Measurements from ENCODE around the gene KRTAP10-3. TPM values are rescaled to one million over a fixed set of nuclear protein-coding genes. Genes with fewer than 3 reads are reported as not detected.

Gene KRTAP10-3
- total and polyA plus RNA-seq, 2 of the 13 experiments (the other 11 are each of a cell fraction or from before 2014, with no cell fraction given): not detected

DNA sequence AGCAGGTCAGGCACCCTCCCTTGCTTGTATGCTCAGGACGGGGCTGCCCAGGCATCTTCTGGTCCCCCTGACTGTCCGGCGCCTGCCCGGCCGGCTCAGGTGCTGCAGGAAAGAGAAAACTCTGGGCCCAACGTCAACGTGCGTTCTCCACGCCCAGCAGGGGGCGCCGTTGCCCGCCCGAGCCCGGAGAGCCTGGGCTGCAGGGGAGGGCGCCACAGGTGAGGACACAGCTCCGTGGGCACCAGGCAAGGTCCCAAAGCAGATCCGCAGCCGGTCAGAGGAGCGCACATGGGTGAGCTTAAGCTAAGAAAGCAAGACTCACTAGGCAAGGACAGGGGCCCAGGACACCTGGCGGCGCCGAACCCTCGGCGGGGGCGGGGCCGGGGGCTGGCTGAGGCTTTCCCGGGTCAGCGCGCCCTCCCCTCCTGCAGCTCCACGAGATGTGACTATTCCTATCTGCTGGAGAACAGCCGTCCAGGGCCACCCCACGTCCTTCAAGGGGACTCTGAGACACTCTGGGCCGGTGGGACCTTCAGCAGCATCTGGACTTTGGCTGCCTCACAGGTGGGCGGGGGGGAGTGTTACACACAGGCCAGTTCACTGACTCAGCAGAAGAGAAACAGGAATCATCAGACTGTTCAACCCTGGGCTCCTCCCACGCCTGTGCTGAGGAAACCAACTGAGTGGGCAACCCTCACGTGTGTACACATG, 47.9 kb downstream of the KRTAP10-3 start (continued):
- TF ChIP-seq, protein P1, sequence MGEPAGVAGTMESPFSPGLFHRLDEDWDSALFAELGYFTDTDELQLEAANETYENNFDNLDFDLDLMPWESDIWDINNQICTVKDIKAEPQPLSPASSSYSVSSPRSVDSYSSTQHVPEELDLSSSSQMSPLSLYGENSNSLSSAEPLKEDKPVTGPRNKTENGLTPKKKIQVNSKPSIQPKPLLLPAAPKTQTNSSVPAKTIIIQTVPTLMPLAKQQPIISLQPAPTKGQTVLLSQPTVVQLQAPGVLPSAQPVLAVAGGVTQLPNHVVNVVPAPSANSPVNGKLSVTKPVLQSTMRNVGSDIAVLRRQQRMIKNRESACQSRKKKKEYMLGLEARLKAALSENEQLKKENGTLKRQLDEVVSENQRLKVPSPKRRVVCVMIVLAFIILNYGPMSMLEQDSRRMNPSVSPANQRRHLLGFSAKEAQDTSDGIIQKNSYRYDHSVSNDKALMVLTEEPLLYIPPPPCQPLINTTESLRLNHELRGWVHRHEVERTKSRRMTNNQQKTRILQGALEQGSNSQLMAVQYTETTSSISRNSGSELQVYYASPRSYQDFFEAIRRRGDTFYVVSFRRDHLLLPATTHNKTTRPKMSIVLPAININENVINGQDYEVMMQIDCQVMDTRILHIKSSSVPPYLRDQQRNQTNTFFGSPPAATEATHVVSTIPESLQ (CRISPR knock-in tag; conservative IDR thresholded peaks at IDR 0.05): no peak
- TF ChIP-seq, protein P2, sequence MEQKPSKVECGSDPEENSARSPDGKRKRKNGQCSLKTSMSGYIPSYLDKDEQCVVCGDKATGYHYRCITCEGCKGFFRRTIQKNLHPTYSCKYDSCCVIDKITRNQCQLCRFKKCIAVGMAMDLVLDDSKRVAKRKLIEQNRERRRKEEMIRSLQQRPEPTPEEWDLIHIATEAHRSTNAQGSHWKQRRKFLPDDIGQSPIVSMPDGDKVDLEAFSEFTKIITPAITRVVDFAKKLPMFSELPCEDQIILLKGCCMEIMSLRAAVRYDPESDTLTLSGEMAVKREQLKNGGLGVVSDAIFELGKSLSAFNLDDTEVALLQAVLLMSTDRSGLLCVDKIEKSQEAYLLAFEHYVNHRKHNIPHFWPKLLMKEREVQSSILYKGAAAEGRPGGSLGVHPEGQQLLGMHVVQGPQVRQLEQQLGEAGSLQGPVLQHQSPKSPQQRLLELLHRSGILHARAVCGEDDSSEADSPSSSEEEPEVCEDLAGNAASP (CRISPR knock-in tag; IDR thresholded peaks at IDR 0.05; ENCODE audit: borderline replicate concordance): no peak
- TF ChIP-seq, protein P3, sequence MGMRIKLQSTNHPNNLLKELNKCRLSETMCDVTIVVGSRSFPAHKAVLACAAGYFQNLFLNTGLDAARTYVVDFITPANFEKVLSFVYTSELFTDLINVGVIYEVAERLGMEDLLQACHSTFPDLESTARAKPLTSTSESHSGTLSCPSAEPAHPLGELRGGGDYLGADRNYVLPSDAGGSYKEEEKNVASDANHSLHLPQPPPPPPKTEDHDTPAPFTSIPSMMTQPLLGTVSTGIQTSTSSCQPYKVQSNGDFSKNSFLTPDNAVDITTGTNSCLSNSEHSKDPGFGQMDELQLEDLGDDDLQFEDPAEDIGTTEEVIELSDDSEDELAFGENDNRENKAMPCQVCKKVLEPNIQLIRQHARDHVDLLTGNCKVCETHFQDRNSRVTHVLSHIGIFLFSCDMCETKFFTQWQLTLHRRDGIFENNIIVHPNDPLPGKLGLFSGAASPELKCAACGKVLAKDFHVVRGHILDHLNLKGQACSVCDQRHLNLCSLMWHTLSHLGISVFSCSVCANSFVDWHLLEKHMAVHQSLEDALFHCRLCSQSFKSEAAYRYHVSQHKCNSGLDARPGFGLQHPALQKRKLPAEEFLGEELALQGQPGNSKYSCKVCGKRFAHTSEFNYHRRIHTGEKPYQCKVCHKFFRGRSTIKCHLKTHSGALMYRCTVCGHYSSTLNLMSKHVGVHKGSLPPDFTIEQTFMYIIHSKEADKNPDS (CRISPR knock-in tag; IDR thresholded peaks at IDR 0.05): no peak
- TF ChIP-seq ZNF782 (CRISPR knock-in tag; IDR thresholded peaks at IDR 0.05; ENCODE audit: borderline replicate concordance): peak; percentile 78; the same call in 1 of the 2 replicates
- no peak for TF ChIP-seq ZSCAN20 (CRISPR knock-in tag; IDR thresholded peaks at IDR 0.05; ENCODE audit: borderline replicate concordance)
- no peak for TF ChIP-seq TEAD3 (CRISPR knock-in tag; optimal IDR thresholded peaks at IDR 0.05; ENCODE audit: borderline replicate concordance)
- TF ChIP-seq RXRB (CRISPR knock-in tag; IDR thresholded peaks at IDR 0.05; ENCODE audit: borderline replicate concordance): no peak
- TF ChIP-seq, protein P4, sequence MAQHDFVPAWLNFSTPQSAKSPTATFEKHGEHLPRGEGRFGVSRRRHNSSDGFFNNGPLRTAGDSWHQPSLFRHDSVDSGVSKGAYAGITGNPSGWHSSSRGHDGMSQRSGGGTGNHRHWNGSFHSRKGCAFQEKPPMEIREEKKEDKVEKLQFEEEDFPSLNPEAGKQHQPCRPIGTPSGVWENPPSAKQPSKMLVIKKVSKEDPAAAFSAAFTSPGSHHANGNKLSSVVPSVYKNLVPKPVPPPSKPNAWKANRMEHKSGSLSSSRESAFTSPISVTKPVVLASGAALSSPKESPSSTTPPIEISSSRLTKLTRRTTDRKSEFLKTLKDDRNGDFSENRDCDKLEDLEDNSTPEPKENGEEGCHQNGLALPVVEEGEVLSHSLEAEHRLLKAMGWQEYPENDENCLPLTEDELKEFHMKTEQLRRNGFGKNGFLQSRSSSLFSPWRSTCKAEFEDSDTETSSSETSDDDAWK (CRISPR knock-in tag; IDR thresholded peaks at IDR 0.05): no peak
- TF ChIP-seq SIX1 (CRISPR knock-in tag; IDR thresholded peaks at IDR 0.05; ENCODE audit: borderline replicate concordance): no peak
- TF ChIP-seq, protein P5, sequence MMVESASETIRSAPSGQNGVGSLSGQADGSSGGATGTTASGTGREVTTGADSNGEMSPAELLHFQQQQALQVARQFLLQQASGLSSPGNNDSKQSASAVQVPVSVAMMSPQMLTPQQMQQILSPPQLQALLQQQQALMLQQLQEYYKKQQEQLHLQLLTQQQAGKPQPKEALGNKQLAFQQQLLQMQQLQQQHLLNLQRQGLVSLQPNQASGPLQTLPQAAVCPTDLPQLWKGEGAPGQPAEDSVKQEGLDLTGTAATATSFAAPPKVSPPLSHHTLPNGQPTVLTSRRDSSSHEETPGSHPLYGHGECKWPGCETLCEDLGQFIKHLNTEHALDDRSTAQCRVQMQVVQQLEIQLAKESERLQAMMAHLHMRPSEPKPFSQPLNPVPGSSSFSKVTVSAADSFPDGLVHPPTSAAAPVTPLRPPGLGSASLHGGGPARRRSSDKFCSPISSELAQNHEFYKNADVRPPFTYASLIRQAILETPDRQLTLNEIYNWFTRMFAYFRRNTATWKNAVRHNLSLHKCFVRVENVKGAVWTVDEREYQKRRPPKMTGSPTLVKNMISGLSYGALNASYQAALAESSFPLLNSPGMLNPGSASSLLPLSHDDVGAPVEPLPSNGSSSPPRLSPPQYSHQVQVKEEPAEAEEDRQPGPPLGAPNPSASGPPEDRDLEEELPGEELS (CRISPR knock-in tag; IDR thresholded peaks at IDR 0.05): 0 out of 2 replicates have a peak, but pooled peaks have one; percentile 13
- TF ChIP-seq ZNF619 (CRISPR knock-in tag; IDR thresholded peaks at IDR 0.05): no peak
- peak; percentile 77 for TF ChIP-seq AGO2 (optimal IDR thresholded peaks at IDR 0.05; ENCODE audit: low read depth, low read length)
- TF ChIP-seq GABPB1 (CRISPR knock-in tag; IDR thresholded peaks at IDR 0.05): peak; percentile 60; the same call in 1 of the 2 replicates
- no peak for TF ChIP-seq ZNF180 (CRISPR knock-in tag; IDR thresholded peaks at IDR 0.05; ENCODE audit: borderline replicate concordance, low read depth)
- TF ChIP-seq CCAR2 (optimal IDR thresholded peaks at IDR 0.05; ENCODE audit: low read depth, low read length): no peak
- TF ChIP-seq, protein P6, sequence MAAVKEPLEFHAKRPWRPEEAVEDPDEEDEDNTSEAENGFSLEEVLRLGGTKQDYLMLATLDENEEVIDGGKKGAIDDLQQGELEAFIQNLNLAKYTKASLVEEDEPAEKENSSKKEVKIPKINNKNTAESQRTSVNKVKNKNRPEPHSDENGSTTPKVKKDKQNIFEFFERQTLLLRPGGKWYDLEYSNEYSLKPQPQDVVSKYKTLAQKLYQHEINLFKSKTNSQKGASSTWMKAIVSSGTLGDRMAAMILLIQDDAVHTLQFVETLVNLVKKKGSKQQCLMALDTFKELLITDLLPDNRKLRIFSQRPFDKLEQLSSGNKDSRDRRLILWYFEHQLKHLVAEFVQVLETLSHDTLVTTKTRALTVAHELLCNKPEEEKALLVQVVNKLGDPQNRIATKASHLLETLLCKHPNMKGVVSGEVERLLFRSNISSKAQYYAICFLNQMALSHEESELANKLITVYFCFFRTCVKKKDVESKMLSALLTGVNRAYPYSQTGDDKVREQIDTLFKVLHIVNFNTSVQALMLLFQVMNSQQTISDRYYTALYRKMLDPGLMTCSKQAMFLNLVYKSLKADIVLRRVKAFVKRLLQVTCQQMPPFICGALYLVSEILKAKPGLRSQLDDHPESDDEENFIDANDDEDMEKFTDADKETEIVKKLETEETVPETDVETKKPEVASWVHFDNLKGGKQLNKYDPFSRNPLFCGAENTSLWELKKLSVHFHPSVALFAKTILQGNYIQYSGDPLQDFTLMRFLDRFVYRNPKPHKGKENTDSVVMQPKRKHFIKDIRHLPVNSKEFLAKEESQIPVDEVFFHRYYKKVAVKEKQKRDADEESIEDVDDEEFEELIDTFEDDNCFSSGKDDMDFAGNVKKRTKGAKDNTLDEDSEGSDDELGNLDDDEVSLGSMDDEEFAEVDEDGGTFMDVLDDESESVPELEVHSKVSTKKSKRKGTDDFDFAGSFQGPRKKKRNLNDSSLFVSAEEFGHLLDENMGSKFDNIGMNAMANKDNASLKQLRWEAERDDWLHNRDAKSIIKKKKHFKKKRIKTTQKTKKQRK (IDR thresholded peaks at IDR 0.05; ENCODE audit: low read length): no peak
